CD4-positive, alpha-beta T cell treated with Interleukin-10 for 1 hour (primary cell): Measurements from ENCODE around the gene CNGB1.
"Not testable (repeated sequence)": the region's sequence is repeated elsewhere in the genome, so short reads cannot be mapped to it uniquely, and the experiment has no call there.

Experiments
- DNase-seq: peaks from one replicate; pipeline ENCODE4 v3.0.0-alpha.2; 2020

CNGB1 gene

GRCh38 chr16:57950382-57950781 lies 20.5 kb downstream of the CNGB1 start:
- DNase-seq: no peak

- DNase-seq: no peak
Observed at GRCh38 chr16:57949595-57950238, 21.2 kb downstream of the CNGB1 start.

GRCh38 chr16:57949013-57949412 lies 21.9 kb downstream of the CNGB1 start:
- DNase-seq: no peak

GRCh38 chr16:57948027-57948426 lies 22.9 kb downstream of the CNGB1 start:
- DNase-seq: no peak

- no peak for DNase-seq
Observed at GRCh38 chr16:57947261-57947660, 23.7 kb downstream of the CNGB1 start.

GRCh38 chr16:57946181-57946801 lies 24.6 kb downstream of the CNGB1 start:
- no peak for DNase-seq

- DNase-seq: no peak
Observed at GRCh38 chr16:57945740-57946138, 25.2 kb downstream of the CNGB1 start.

- DNase-seq: no peak
Observed at GRCh38 chr16:57944970-57945739, 25.8 kb downstream of the CNGB1 start.

GRCh38 chr16:57943381-57943780 lies 27.5 kb downstream of the CNGB1 start:
- not testable (repeated sequence) for DNase-seq

GRCh38 chr16:57941901-57942300 lies 29.0 kb downstream of the CNGB1 start:
- DNase-seq: not testable (repeated sequence)

GRCh38 chr16:57941016-57941664 lies 29.8 kb downstream of the CNGB1 start:
- no peak for DNase-seq

- DNase-seq: no peak
Observed at GRCh38 chr16:57940382-57940966, 30.5 kb downstream of the CNGB1 start.

- no peak for DNase-seq
Observed at GRCh38 chr16:57939872-57940224, 31.1 kb downstream of the CNGB1 start.

GRCh38 chr16:57938936-57939871 lies 31.7 kb downstream of the CNGB1 start:
- DNase-seq: no peak

GRCh38 chr16:57938484-57938883 lies 32.4 kb downstream of the CNGB1 start:
- no peak for DNase-seq

- no peak for DNase-seq
Observed at GRCh38 chr16:57937861-57938260, 33.1 kb downstream of the CNGB1 start.

- DNase-seq: no peak
Observed at GRCh38 chr16:57935904-57936303, 35.0 kb downstream of the CNGB1 start.

- no peak for DNase-seq
Observed at GRCh38 chr16:57930533-57930932, 40.4 kb downstream of the CNGB1 start.

GRCh38 chr16:57929250-57929649 lies 41.7 kb downstream of the CNGB1 start:
- DNase-seq: no peak

- DNase-seq: no peak
Observed at GRCh38 chr16:57926041-57926440, 44.9 kb downstream of the CNGB1 start.

GRCh38 chr16:57925310-57925709 lies 45.6 kb downstream of the CNGB1 start:
- DNase-seq: no peak

GRCh38 chr16:57924514-57924913 lies 46.4 kb downstream of the CNGB1 start:
- DNase-seq: no peak
